ENCODE results near the gene THYN1. TPM values are rescaled to one million over a fixed set of nuclear protein-coding genes. Genes with fewer than 3 reads are reported as not detected.

THYN1 gene
- total and polyA plus RNA-seq, 2 of the 13 experiments (the other 11 are each of a cell fraction or from before 2014, with no cell fraction given) = 36.1 to 87.6 TPM

- TF ChIP-seq ZBTB21 (CRISPR knock-in tag; IDR thresholded peaks at IDR 0.05) (no peak), ARNTL (CRISPR knock-in tag; IDR thresholded peaks at IDR 0.05) (no peak), KMT2A (CRISPR knock-in tag; IDR thresholded peaks at IDR 0.05) (no peak), ZMYM2 (CRISPR knock-in tag; IDR thresholded peaks at IDR 0.05) (no peak), SMAD1 (CRISPR knock-in tag; IDR thresholded peaks at IDR 0.05; ENCODE audit: borderline replicate concordance, low read depth) (no peak), ZNF138 (CRISPR knock-in tag; IDR thresholded peaks at IDR 0.05; ENCODE audit: low read depth) (no peak), HDAC1 (CRISPR knock-in tag; IDR thresholded peaks at IDR 0.05) (no peak), MTA1 (CRISPR knock-in tag; IDR thresholded peaks at IDR 0.05; ENCODE audit: borderline replicate concordance) (no peak), ZNF33B (CRISPR knock-in tag; IDR thresholded peaks at IDR 0.05) (no peak), ZNF816 (CRISPR knock-in tag; IDR thresholded peaks at IDR 0.05; ENCODE audit: borderline replicate concordance) (no peak), XBP1 (CRISPR knock-in tag; IDR thresholded peaks at IDR 0.05) (no peak), ASH2L (IDR thresholded peaks at IDR 0.05; ENCODE audit: insufficient read length, low read depth, low read length) (no peak), RFXAP (CRISPR knock-in tag; IDR thresholded peaks at IDR 0.05; ENCODE audit: borderline replicate concordance) (no peak), MAF1 (CRISPR knock-in tag; IDR thresholded peaks at IDR 0.05; ENCODE audit: borderline replicate concordance) (no peak), ZNF740 (CRISPR knock-in tag; IDR thresholded peaks at IDR 0.05) (no peak), TGIF2 (CRISPR knock-in tag; IDR thresholded peaks at IDR 0.05) (no peak), ZNF572 (CRISPR knock-in tag; IDR thresholded peaks at IDR 0.05) (no peak), EED (CRISPR knock-in tag; IDR thresholded peaks at IDR 0.05) (no peak), GMEB1 (CRISPR knock-in tag; IDR thresholded peaks at IDR 0.05; ENCODE audit: borderline replicate concordance) (no peak), HMGXB4 (CRISPR knock-in tag; IDR thresholded peaks at IDR 0.05; ENCODE audit: borderline replicate concordance in 1 of 2, low read depth in 1 of 2) (no peak), ZNF446 (CRISPR knock-in tag; IDR thresholded peaks at IDR 0.05) (no peak), SOX13 (IDR thresholded peaks at IDR 0.05) (no peak), SOX13 (CRISPR knock-in tag; conservative IDR thresholded peaks at IDR 0.05 in 1 of 2, IDR thresholded peaks at IDR 0.05 in 1 of 2) (peak in 1 of 2 experiments; percentile 24; a peak in 1 of 4 replicates), TCF7 (IDR thresholded peaks at IDR 0.05; ENCODE audit: low read depth) (peak; percentile 57), ZNF205 (CRISPR knock-in tag; IDR thresholded peaks at IDR 0.05) (no peak), MLX (CRISPR knock-in tag; IDR thresholded peaks at IDR 0.05) (0 out of 2 replicates have a peak, but pooled peaks have one; percentile 10), MED8 (CRISPR knock-in tag; IDR thresholded peaks at IDR 0.05; ENCODE audit: insufficient replicate concordance) (no peak), EEA1 (CRISPR knock-in tag; IDR thresholded peaks at IDR 0.05; ENCODE audit: borderline replicate concordance) (no peak)
Measured at GRCh38 chr11:134235399-134235798, 17.8 kb downstream of the THYN1 start (continued).
